ENCODE results near the gene WDHD1.

WDHD1 gene

DNA sequence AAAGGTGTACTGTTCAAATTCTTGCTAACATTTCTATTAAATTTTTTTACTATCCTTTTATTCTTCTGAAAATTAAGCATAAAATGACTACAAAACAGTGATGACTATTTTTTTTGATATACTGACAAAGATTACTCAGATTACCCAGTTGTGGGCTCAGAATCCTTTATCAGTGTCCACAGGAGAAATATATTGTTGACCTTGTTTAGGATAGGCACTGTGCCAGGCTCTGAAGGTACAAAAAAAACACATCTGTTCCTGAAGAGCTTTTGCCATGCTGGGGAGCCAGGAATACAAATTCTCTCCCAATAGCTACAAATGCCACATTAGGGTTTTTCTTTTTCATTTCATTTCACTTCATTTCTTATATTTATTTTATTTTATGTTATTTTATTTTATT lies 97.3 kb downstream of the WDHD1 start (continued):
- TF ChIP-seq, protein P1, sequence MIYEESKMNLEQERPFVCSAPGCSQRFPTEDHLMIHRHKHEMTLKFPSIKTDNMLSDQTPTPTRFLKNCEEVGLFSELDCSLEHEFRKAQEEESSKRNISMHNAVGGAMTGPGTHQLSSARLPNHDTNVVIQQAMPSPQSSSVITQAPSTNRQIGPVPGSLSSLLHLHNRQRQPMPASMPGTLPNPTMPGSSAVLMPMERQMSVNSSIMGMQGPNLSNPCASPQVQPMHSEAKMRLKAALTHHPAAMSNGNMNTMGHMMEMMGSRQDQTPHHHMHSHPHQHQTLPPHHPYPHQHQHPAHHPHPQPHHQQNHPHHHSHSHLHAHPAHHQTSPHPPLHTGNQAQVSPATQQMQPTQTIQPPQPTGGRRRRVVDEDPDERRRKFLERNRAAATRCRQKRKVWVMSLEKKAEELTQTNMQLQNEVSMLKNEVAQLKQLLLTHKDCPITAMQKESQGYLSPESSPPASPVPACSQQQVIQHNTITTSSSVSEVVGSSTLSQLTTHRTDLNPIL (CRISPR knock-in tag; IDR thresholded peaks at IDR 0.05; ENCODE audit: low read depth), result no peak
- TF ChIP-seq PPARA (CRISPR knock-in tag; IDR thresholded peaks at IDR 0.05; ENCODE audit: borderline replicate concordance), result no peak

DNA sequence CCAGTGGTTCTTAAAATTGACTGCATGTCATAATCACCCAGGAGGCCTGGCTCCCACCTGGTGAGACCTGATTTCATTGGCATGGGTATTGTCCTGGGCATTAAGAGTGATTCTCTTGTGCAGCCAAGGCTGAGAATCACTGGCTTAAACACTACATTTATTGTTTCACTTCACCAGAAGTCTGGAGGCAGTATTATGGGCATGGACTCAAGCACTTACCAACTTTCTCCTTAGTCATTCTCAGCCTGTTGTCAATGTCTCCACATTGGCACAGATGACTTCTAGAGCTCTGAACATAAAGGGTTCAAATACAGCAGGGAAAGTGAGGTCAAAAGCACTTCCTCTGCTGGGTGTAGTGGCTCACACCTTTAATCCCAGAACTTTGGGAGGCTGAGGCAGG lies 98.7 kb downstream of the WDHD1 start:
- ATAC-seq, result no peak
- TF ChIP-seq ZFP3 (CRISPR knock-in tag; IDR thresholded peaks at IDR 0.05), result no peak
- TF ChIP-seq ESRRG (CRISPR knock-in tag; IDR thresholded peaks at IDR 0.05), result no peak
- TF ChIP-seq, protein P2, sequence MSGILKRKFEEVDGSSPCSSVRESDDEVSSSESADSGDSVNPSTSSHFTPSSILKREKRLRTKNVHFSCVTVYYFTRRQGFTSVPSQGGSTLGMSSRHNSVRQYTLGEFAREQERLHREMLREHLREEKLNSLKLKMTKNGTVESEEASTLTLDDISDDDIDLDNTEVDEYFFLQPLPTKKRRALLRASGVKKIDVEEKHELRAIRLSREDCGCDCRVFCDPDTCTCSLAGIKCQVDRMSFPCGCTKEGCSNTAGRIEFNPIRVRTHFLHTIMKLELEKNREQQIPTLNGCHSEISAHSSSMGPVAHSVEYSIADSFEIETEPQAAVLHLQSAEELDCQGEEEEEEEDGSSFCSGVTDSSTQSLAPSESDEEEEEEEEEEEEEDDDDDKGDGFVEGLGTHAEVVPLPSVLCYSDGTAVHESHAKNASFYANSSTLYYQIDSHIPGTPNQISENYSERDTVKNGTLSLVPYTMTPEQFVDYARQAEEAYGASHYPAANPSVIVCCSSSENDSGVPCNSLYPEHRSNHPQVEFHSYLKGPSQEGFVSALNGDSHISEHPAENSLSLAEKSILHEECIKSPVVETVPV (CRISPR knock-in tag; IDR thresholded peaks at IDR 0.05), result no peak
- TF ChIP-seq OSR1 (CRISPR knock-in tag; IDR thresholded peaks at IDR 0.05), result no peak
- no peak for TF ChIP-seq RARB (CRISPR knock-in tag; IDR thresholded peaks at IDR 0.05)
- TF ChIP-seq ARNTL (CRISPR knock-in tag; IDR thresholded peaks at IDR 0.05; ENCODE audit: borderline replicate concordance, low read depth), result no peak
- TF ChIP-seq PPARA (CRISPR knock-in tag; IDR thresholded peaks at IDR 0.05; ENCODE audit: borderline replicate concordance), result no peak
- TF ChIP-seq, protein P3, sequence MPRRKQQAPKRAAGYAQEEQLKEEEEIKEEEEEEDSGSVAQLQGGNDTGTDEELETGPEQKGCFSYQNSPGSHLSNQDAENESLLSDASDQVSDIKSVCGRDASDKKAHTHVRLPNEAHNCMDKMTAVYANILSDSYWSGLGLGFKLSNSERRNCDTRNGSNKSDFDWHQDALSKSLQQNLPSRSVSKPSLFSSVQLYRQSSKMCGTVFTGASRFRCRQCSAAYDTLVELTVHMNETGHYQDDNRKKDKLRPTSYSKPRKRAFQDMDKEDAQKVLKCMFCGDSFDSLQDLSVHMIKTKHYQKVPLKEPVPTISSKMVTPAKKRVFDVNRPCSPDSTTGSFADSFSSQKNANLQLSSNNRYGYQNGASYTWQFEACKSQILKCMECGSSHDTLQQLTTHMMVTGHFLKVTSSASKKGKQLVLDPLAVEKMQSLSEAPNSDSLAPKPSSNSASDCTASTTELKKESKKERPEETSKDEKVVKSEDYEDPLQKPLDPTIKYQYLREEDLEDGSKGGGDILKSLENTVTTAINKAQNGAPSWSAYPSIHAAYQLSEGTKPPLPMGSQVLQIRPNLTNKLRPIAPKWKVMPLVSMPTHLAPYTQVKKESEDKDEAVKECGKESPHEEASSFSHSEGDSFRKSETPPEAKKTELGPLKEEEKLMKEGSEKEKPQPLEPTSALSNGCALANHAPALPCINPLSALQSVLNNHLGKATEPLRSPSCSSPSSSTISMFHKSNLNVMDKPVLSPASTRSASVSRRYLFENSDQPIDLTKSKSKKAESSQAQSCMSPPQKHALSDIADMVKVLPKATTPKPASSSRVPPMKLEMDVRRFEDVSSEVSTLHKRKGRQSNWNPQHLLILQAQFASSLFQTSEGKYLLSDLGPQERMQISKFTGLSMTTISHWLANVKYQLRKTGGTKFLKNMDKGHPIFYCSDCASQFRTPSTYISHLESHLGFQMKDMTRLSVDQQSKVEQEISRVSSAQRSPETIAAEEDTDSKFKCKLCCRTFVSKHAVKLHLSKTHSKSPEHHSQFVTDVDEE (CRISPR knock-in tag; IDR thresholded peaks at IDR 0.05), result no peak
- TF ChIP-seq ZNF8 (CRISPR knock-in tag; IDR thresholded peaks at IDR 0.05), result no peak
- TF ChIP-seq ZC3H10 (CRISPR knock-in tag; IDR thresholded peaks at IDR 0.05), result no peak
- TF ChIP-seq ZFP30 (CRISPR knock-in tag; IDR thresholded peaks at IDR 0.05), result no peak
- TF ChIP-seq, protein P4, sequence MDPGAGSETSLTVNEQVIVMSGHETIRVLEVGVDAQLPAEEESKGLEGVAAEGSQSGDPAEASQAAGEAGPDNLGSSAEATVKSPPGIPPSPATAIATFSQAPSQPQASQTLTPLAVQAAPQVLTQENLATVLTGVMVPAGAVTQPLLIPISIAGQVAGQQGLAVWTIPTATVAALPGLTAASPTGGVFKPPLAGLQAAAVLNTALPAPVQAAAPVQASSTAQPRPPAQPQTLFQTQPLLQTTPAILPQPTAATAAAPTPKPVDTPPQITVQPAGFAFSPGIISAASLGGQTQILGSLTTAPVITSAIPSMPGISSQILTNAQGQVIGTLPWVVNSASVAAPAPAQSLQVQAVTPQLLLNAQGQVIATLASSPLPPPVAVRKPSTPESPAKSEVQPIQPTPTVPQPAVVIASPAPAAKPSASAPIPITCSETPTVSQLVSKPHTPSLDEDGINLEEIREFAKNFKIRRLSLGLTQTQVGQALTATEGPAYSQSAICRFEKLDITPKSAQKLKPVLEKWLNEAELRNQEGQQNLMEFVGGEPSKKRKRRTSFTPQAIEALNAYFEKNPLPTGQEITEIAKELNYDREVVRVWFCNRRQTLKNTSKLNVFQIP (CRISPR knock-in tag; IDR thresholded peaks at IDR 0.05; ENCODE audit: borderline replicate concordance, low read depth), result no peak
- no peak for TF ChIP-seq BACH2 (CRISPR knock-in tag; IDR thresholded peaks at IDR 0.05; ENCODE audit: borderline replicate concordance)
- TF ChIP-seq ISL1 (CRISPR knock-in tag; IDR thresholded peaks at IDR 0.05), result no peak
- TF ChIP-seq, protein P1 (CRISPR knock-in tag; IDR thresholded peaks at IDR 0.05; ENCODE audit: low read depth), result no peak
- TF ChIP-seq SNAI2 (CRISPR knock-in tag; IDR thresholded peaks at IDR 0.05), result no peak
- TF ChIP-seq, protein P5, sequence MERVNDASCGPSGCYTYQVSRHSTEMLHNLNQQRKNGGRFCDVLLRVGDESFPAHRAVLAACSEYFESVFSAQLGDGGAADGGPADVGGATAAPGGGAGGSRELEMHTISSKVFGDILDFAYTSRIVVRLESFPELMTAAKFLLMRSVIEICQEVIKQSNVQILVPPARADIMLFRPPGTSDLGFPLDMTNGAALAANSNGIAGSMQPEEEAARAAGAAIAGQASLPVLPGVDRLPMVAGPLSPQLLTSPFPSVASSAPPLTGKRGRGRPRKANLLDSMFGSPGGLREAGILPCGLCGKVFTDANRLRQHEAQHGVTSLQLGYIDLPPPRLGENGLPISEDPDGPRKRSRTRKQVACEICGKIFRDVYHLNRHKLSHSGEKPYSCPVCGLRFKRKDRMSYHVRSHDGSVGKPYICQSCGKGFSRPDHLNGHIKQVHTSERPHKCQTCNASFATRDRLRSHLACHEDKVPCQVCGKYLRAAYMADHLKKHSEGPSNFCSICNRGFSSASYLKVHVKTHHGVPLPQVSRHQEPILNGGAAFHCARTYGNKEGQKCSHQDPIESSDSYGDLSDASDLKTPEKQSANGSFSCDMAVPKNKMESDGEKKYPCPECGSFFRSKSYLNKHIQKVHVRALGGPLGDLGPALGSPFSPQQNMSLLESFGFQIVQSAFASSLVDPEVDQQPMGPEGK (CRISPR knock-in tag; IDR thresholded peaks at IDR 0.05; ENCODE audit: borderline replicate concordance), result no peak
- no peak for TF ChIP-seq TCF4 (CRISPR knock-in tag; IDR thresholded peaks at IDR 0.05; ENCODE audit: borderline replicate concordance)
- no peak for TF ChIP-seq GLIS3 (CRISPR knock-in tag; IDR thresholded peaks at IDR 0.05)
- TF ChIP-seq ZNF565 (CRISPR knock-in tag; conservative IDR thresholded peaks at IDR 0.05; ENCODE audit: low read depth), result no peak

DNA sequence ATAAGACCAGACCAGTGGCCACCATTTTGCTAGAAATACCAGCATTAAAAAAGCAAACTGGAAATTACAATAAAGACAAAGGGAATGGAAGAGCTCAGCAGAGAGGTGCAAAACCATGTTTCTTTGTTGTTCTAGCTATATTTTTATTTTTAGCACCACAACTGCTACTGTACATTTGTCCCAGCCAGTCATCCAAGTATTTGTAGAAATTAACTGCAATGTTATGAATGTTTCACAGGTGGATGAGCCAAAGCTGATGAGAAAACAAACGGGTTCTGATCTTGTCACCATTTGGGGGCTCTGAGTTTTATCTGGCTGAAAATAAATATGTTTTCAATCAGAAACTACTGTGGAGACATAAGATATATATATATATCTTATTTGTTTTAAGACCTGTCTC lies 99.3 kb downstream of the WDHD1 start:
- ATAC-seq, result no peak
- TF ChIP-seq, protein P4 (CRISPR knock-in tag; IDR thresholded peaks at IDR 0.05; ENCODE audit: borderline replicate concordance, low read depth), result no peak
- TF ChIP-seq ISL1 (CRISPR knock-in tag; IDR thresholded peaks at IDR 0.05) (no peak), ZNF565 (CRISPR knock-in tag; conservative IDR thresholded peaks at IDR 0.05; ENCODE audit: low read depth) (no peak), GLIS3 (CRISPR knock-in tag; IDR thresholded peaks at IDR 0.05) (no peak), ARNTL (CRISPR knock-in tag; IDR thresholded peaks at IDR 0.05; ENCODE audit: borderline replicate concordance, low read depth) (no peak), ZFP30 (CRISPR knock-in tag; IDR thresholded peaks at IDR 0.05) (no peak), ZNF70 (CRISPR knock-in tag; IDR thresholded peaks at IDR 0.05) (no peak), ZC3H10 (CRISPR knock-in tag; IDR thresholded peaks at IDR 0.05) (no peak), ESRRG (CRISPR knock-in tag; IDR thresholded peaks at IDR 0.05) (no peak), TCF4 (CRISPR knock-in tag; IDR thresholded peaks at IDR 0.05; ENCODE audit: borderline replicate concordance) (no peak)
- TF ChIP-seq, protein P3 (CRISPR knock-in tag; IDR thresholded peaks at IDR 0.05), result no peak

Measured in SK-N-SH treated with all-trans-retinoic acid at 6 μM for 48 hours (cell line).